H9 (cell line): ENCODE results near the gene BICRAL. TPM values are rescaled to one million over a fixed set of nuclear protein-coding genes. Genes with fewer than 3 reads are reported as not detected.
A peak's percentile ranks its signal among the peaks of the same experiment; 100 is the strongest.

Experiments used
- DNase-seq: peaks from one replicate; pipeline ENCODE4 v3.0.0-alpha.2; 2017
- H2AFZ ChIP-seq: one replicate; pipeline ENCODE4 v1.6.1; 2013; ENCODE audit warnings: mild to moderate bottlenecking, low read length, control low read depth, moderate library complexity
- H2AK5ac ChIP-seq: 2 replicates; pipeline ENCODE4 v1.6.1; 2013; ENCODE audit warnings: low read length, control low read depth, mixed read lengths; ENCODE audit not compliant: insufficient read length
- H2BK120ac ChIP-seq: one replicate; pipeline ENCODE4 v1.6.1; 2013; ENCODE audit warnings: low read depth, mild to moderate bottlenecking, low read length, control low read depth, inconsistent platforms; ENCODE audit not compliant: poor library complexity, severe bottlenecking
- H2BK12ac ChIP-seq: 2 replicates; pipeline ENCODE4 v1.6.1; 2013; ENCODE audit warnings: low read length, control low read depth, mixed read lengths, low read depth; ENCODE audit not compliant: insufficient read length
- H2BK15ac ChIP-seq: 2 replicates; pipeline ENCODE4 v1.6.1; 2013; ENCODE audit warnings: low read depth, low read length, control low read depth
- H2BK20ac ChIP-seq: one replicate; pipeline ENCODE4 v1.6.1; 2013; ENCODE audit warnings: low read depth, mild to moderate bottlenecking, low read length, control low read depth, inconsistent platforms; ENCODE audit not compliant: poor library complexity, severe bottlenecking
- H2BK5ac ChIP-seq: 2 replicates; pipeline ENCODE4 v1.6.1; 2013; ENCODE audit warnings: low read length, control low read depth, mixed read lengths; ENCODE audit not compliant: insufficient read length
- H3K14ac ChIP-seq: 2 replicates; pipeline ENCODE4 v1.6.1; 2013; ENCODE audit warnings: low read length, control low read depth; ENCODE audit not compliant: insufficient read depth
- H3K18ac ChIP-seq: 2 replicates; pipeline ENCODE4 v1.6.1; 2013; ENCODE audit warnings: low read depth, mild to moderate bottlenecking, mixed read lengths, low read length, control low read depth; ENCODE audit not compliant: insufficient read length
- H3K23ac ChIP-seq: 2 replicates; pipeline ENCODE4 v1.6.1; 2013; ENCODE audit warnings: low read length, control low read depth, mixed read lengths, low read depth; ENCODE audit not compliant: insufficient read length
- H3K23me2 ChIP-seq: 2 replicates; pipeline ENCODE4 v1.6.1; 2013; ENCODE audit warnings: low read depth, mild to moderate bottlenecking, mixed read lengths, low read length, control low read depth; ENCODE audit not compliant: insufficient read length, poor library complexity, severe bottlenecking
- H3K27ac ChIP-seq: 2 replicates; pipeline ENCODE4 v1.5.1; 2013; ENCODE audit warnings: low read length, control low read depth, mixed read lengths, low read depth; ENCODE audit not compliant: insufficient read length
- H3K27me3 ChIP-seq: 2 replicates; pipeline ENCODE4 v1.6.1; 2013; ENCODE audit warnings: low read length, control low read depth, inconsistent platforms; ENCODE audit not compliant: insufficient read depth
- H3K4ac ChIP-seq: 2 replicates; pipeline ENCODE4 v1.6.1; 2013; ENCODE audit warnings: low read depth, mild to moderate bottlenecking, control low read depth, inconsistent platforms, low read length, moderate library complexity
- H3K4me1 ChIP-seq: 2 replicates; pipeline ENCODE4 v1.6.1; 2013; ENCODE audit warnings: low read length, control low read depth, inconsistent platforms; ENCODE audit not compliant: insufficient read depth
- H3K4me2 ChIP-seq: 2 replicates; pipeline ENCODE4 v1.6.1; 2013; ENCODE audit warnings: low read length, control low read depth, mixed read lengths; ENCODE audit not compliant: insufficient read length, insufficient read depth
- H3K56ac ChIP-seq: 2 replicates; pipeline ENCODE4 v1.6.1; 2013; ENCODE audit warnings: low read depth, mild to moderate bottlenecking, mixed read lengths, low read length, control low read depth; ENCODE audit not compliant: insufficient read length
- H3K79me1 ChIP-seq: 2 replicates; pipeline ENCODE4 v1.6.1; 2013; ENCODE audit warnings: low read depth, mild to moderate bottlenecking, moderate library complexity, low read length, control low read depth, inconsistent platforms; ENCODE audit not compliant: insufficient read depth, poor library complexity, severe bottlenecking
- H3K79me2 ChIP-seq: 2 replicates; pipeline ENCODE4 v1.6.1; 2013; ENCODE audit warnings: low read length, control low read depth, inconsistent platforms; ENCODE audit not compliant: insufficient read depth
- H3K9ac ChIP-seq: 2 replicates; pipeline ENCODE4 v1.6.1; 2013; ENCODE audit warnings: low read length, control low read depth, mixed read lengths; ENCODE audit not compliant: insufficient read length; ENCODE audit errors: extremely low read depth
- H3K9me3 ChIP-seq: one replicate; pipeline ENCODE4 v1.6.1; 2013; ENCODE audit warnings: low read depth, low read length, inconsistent platforms; ENCODE audit not compliant: control insufficient read depth
- H3T11ph ChIP-seq: one replicate; pipeline ENCODE4 v1.6.1; 2013; ENCODE audit warnings: mild to moderate bottlenecking, low read length, control low read depth, inconsistent platforms
- H4K20me1 ChIP-seq: one replicate; pipeline ENCODE4 v1.6.1; 2013; ENCODE audit not compliant: control insufficient read depth, insufficient read length, insufficient read depth
- H4K5ac ChIP-seq: 2 replicates; pipeline ENCODE4 v1.6.1; 2013; ENCODE audit warnings: low read depth, mild to moderate bottlenecking, mixed read lengths, low read length, control low read depth; ENCODE audit not compliant: insufficient read length
- H4K8ac ChIP-seq: replicated peaks from 2 replicates; pipeline ENCODE4 v1.6.1; 2013; ENCODE audit warnings: low read length, control low read depth, mixed read lengths, low read depth; ENCODE audit not compliant: insufficient read length
- H4K91ac ChIP-seq: 2 replicates; pipeline ENCODE4 v1.6.1; 2013; ENCODE audit warnings: low read depth, mild to moderate bottlenecking, moderate library complexity, mixed read lengths, low read length, control low read depth; ENCODE audit not compliant: insufficient read length
- H3K27ac Mint-ChIP-seq, 3 experiments: 2 replicates in 2 of 3; 3 replicates in 1 of 3; pipeline ENCODE4 v1.8.0; 2020 to 2021; ENCODE audit warnings: mixed read lengths in 3 of 3, mild to moderate bottlenecking in 1 of 3, moderate library complexity in 1 of 3
- H3K27me3 Mint-ChIP-seq: 2 replicates; pipeline ENCODE4 v1.8.0; 2021; ENCODE audit warnings: low read depth, mild to moderate bottlenecking, moderate library complexity, mixed read lengths
- H3K36me3 Mint-ChIP-seq, 3 experiments: 2 replicates in 2 of 3; 3 replicates in 1 of 3; pipeline ENCODE4 v1.8.0; 2020 to 2021; ENCODE audit warnings: low read depth in 3 of 3, mixed read lengths in 3 of 3; ENCODE audit not compliant: insufficient read depth in 1 of 3
- H3K4me1 Mint-ChIP-seq, 2 experiments: 2 replicates each; pipeline ENCODE4 v1.8.0; 2020; ENCODE audit warnings: mixed read lengths in 2 of 2
- H3K4me3 Mint-ChIP-seq, 2 experiments: 2 replicates in 1 of 2; 3 replicates in 1 of 2; pipeline ENCODE4 v1.8.0; 2020 to 2021; ENCODE audit warnings: mild to moderate bottlenecking in 2 of 2, mixed read lengths in 2 of 2, moderate library complexity in 1 of 2
- H3K9me3 Mint-ChIP-seq, 2 experiments: 2 replicates in 1 of 2; 3 replicates in 1 of 2; pipeline ENCODE4 v1.8.0; 2020; ENCODE audit warnings: mild to moderate bottlenecking in 2 of 2, mixed read lengths in 2 of 2, moderate library complexity in 1 of 2
- WGBS: extraction: QIAGEN DNeasy Blood & Tissue Kit; methylation state at CpG from one replicate; pipeline ENCODE4 v1.1.7; 2013; ENCODE audit warnings: missing lambda C conversion rate, low lambda C conversion rate, mixed read lengths; ENCODE audit not compliant: insufficient read length; ENCODE audit errors: extremely low coverage; 5-methylcytosine and 5-hydroxymethylcytosine counted together
- total RNA-seq: library from RNA; stranded (reverse); gene quantifications from 2 replicates; pipeline ENCODE4 v1.2.1, GENCODE V29; 2021
- TF ChIP-seq, protein P1 (sequence below): fragments of 200-600 bp; sonication (generic); conservative IDR thresholded peaks from 3 replicates; pipeline ENCODE4 v1.8.0; 2021; ENCODE audit warnings: antibody characterized with exemption, mild to moderate bottlenecking

Gene BICRAL
- total RNA-seq, 1 experiment from 2014 or later: 9.8 TPM

- Histone ChIP-seq H3K27me3 (no peaks in the 10 kb centered on the region), H3K4me1 (peaks cover 3% of the 10 kb centered on the region; the same call in 1 of the 2 replicates), H3K4me2 (no peak overlapping the region), H2BK15ac (no peak overlapping the region), H4K91ac (no peak overlapping the region), H4K20me1 (no peaks in the 10 kb centered on the region), H2AK5ac (no peak overlapping the region), H3K79me1 (peaks cover 3% of the 10 kb centered on the region), H3K9ac (no peak overlapping the region), H3K23me2 (no peaks in the 10 kb centered on the region), H2BK20ac (no peak overlapping the region), H4K8ac (no peak overlapping the region), H3T11ph (no peak overlapping the region), H3K14ac (no peak overlapping the region), H3K9me3 (no peaks in the 10 kb centered on the region), H3K18ac (no peak overlapping the region), H3K27ac (no peak overlapping the region), H4K5ac (no peak overlapping the region), H3K23ac (no peak overlapping the region), H3K4ac (no peak overlapping the region), H3K79me2 (peaks cover 3% of the 10 kb centered on the region; the same call in 1 of the 2 replicates), H2BK120ac (no peak overlapping the region), H3K56ac (no peak overlapping the region), H2BK12ac (no peak overlapping the region), H2BK5ac (no peak overlapping the region), H2AFZ (no peak overlapping the region)
- peak; percentile 60 for DNase-seq
- Mint-ChIP-seq H3K4me3 (peak overlapping the region in 1 of 2 experiments; percentile 1; a peak in 1 of 5 replicates), H3K36me3 (peaks cover 0 to 7% (median 0%) of the 10 kb centered on the region in 3 experiments; a peak in 2 of 7 replicates), H3K27ac (peak overlapping the region; percentile 29 to 87 (median 60); a peak in 6 of 7 replicates), H3K27me3 (no peaks in the 10 kb centered on the region), H3K9me3 (no peaks in the 10 kb centered on the region), H3K4me1 (peaks cover 24 to 27% of the 10 kb centered on the region in 2 experiments)
- TF ChIP-seq, protein P1, sequence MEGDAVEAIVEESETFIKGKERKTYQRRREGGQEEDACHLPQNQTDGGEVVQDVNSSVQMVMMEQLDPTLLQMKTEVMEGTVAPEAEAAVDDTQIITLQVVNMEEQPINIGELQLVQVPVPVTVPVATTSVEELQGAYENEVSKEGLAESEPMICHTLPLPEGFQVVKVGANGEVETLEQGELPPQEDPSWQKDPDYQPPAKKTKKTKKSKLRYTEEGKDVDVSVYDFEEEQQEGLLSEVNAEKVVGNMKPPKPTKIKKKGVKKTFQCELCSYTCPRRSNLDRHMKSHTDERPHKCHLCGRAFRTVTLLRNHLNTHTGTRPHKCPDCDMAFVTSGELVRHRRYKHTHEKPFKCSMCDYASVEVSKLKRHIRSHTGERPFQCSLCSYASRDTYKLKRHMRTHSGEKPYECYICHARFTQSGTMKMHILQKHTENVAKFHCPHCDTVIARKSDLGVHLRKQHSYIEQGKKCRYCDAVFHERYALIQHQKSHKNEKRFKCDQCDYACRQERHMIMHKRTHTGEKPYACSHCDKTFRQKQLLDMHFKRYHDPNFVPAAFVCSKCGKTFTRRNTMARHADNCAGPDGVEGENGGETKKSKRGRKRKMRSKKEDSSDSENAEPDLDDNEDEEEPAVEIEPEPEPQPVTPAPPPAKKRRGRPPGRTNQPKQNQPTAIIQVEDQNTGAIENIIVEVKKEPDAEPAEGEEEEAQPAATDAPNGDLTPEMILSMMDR: peak; percentile 19; the same call in 2 of the 3 replicates
- no CpG with 5 or more reads among the region's 5 CpGs for WGBS
Observed at GRCh38 chr6:42790549-42791181, 8.8 kb downstream of the BICRAL start.
